ENCODE data around the gene ADAMTS16. TPM values are rescaled to one million over a fixed set of nuclear protein-coding genes. Genes with fewer than 3 reads are reported as not detected.

ADAMTS16 gene
- total and polyA plus RNA-seq, 8 donors: 0.42 to 3.5 (median 2.2) TPM

- no peaks in the 10 kb centered on the region for H3K27me3 ChIP-seq
- no peaks in the 10 kb centered on the region for H3K9me3 ChIP-seq
- no peak overlapping the region for H3K27ac ChIP-seq
- no peak for TF ChIP-seq CTCF (IDR thresholded peaks at IDR 0.05)
- no peaks in the 10 kb centered on the region for H3K4me1 ChIP-seq
- no peak overlapping the region for H3K4me3 ChIP-seq
- FAIRE-seq (no peak), DNase-seq (no peak), ATAC-seq (no peak)
- no peaks in the 10 kb centered on the region for H3K36me3 ChIP-seq
- 75 to 83% methylated on average over 11 of the region's 11 CpGs for WGBS, 2 donors
- intact Hi-C loops (cut with DNase I): no loop called here
These were observed 101.9 kb downstream of the ADAMTS16 start for GRCh38 chr5:5242056-5242455.

- Histone ChIP-seq H3K27ac (no peak overlapping the region), H3K4me1 (no peaks in the 10 kb centered on the region), H3K27me3 (no peaks in the 10 kb centered on the region), H3K36me3 (no peaks in the 10 kb centered on the region), H3K9me3 (no peaks in the 10 kb centered on the region), H3K4me3 (no peak overlapping the region)
- ATAC-seq (no peak), FAIRE-seq (no peak), DNase-seq (no peak)
- no peak for TF ChIP-seq CTCF (IDR thresholded peaks at IDR 0.05)
- intact Hi-C loops (cut with DNase I): no loop called here
- 77 to 88% methylated on average over 8 of the region's 8 CpGs for WGBS, 2 donors
These were observed 106.6 kb downstream of the ADAMTS16 start for GRCh38 chr5:5246736-5247135.

- Histone ChIP-seq H3K27ac (no peak overlapping the region), H3K27me3 (no peaks in the 10 kb centered on the region), H3K36me3 (no peaks in the 10 kb centered on the region), H3K4me1 (no peaks in the 10 kb centered on the region), H3K9me3 (no peaks in the 10 kb centered on the region), H3K4me3 (no peak overlapping the region)
- intact Hi-C loops (cut with DNase I): no loop called here
- no peak for DNase-seq
- FAIRE-seq: no peak
- TF ChIP-seq CTCF (IDR thresholded peaks at IDR 0.05): no peak
- WGBS, 2 donors: 48 to 66% methylated on average over 6 of the region's 6 CpGs
- ATAC-seq: no peak
These were observed 110.6 kb downstream of the ADAMTS16 start for GRCh38 chr5:5250758-5251157.

- no peak for FAIRE-seq
- Histone ChIP-seq H3K4me1 (no peaks in the 10 kb centered on the region), H3K27me3 (no peaks in the 10 kb centered on the region), H3K27ac (no peak overlapping the region), H3K9me3 (no peaks in the 10 kb centered on the region), H3K36me3 (no peaks in the 10 kb centered on the region), H3K4me3 (no peak overlapping the region)
- DNase-seq: no peak
- 67 to 79% methylated on average over 8 of the region's 8 CpGs for WGBS, 2 donors
- TF ChIP-seq CTCF (IDR thresholded peaks at IDR 0.05): no peak
- no peak for ATAC-seq
- intact Hi-C loops (cut with DNase I): no loop called here
These were observed 112.0 kb downstream of the ADAMTS16 start for GRCh38 chr5:5252106-5252505.

- FAIRE-seq (no peak), DNase-seq (no peak), ATAC-seq (no peak)
- H3K4me1 ChIP-seq: no peaks in the 10 kb centered on the region
- H3K27me3 ChIP-seq: no peaks in the 10 kb centered on the region
- intact Hi-C loops (cut with DNase I): no loop called here
- TF ChIP-seq CTCF (IDR thresholded peaks at IDR 0.05): no peak
- no peak overlapping the region for H3K27ac ChIP-seq
- no peaks in the 10 kb centered on the region for H3K9me3 ChIP-seq
- H3K4me3 ChIP-seq: no peak overlapping the region
- no peaks in the 10 kb centered on the region for H3K36me3 ChIP-seq
- 70 to 82% methylated on average over 5 of the region's 5 CpGs for WGBS, 2 donors
These were observed 117.2 kb downstream of the ADAMTS16 start for GRCh38 chr5:5257353-5257752.
